NCI-H345 treated with DMSO at 0.1 percent for 48 hours (cell line): ENCODE results near the gene CDKN3.
"Not testable (repeated sequence)": the region's sequence is repeated elsewhere in the genome, so short reads cannot be mapped to it uniquely, and the experiment has no call there.

Experiments used
- DNase-seq: peaks from one replicate; lab custom pipeline; 2025; ENCODE audit not compliant: unreplicated experiment; lab: John Stamatoyannopoulos, UW

The CDKN3 gene

GRCh38 chr14:54369343-54369742 lies 27.5 kb upstream of the CDKN3 start:
- no peak for DNase-seq

DNA sequence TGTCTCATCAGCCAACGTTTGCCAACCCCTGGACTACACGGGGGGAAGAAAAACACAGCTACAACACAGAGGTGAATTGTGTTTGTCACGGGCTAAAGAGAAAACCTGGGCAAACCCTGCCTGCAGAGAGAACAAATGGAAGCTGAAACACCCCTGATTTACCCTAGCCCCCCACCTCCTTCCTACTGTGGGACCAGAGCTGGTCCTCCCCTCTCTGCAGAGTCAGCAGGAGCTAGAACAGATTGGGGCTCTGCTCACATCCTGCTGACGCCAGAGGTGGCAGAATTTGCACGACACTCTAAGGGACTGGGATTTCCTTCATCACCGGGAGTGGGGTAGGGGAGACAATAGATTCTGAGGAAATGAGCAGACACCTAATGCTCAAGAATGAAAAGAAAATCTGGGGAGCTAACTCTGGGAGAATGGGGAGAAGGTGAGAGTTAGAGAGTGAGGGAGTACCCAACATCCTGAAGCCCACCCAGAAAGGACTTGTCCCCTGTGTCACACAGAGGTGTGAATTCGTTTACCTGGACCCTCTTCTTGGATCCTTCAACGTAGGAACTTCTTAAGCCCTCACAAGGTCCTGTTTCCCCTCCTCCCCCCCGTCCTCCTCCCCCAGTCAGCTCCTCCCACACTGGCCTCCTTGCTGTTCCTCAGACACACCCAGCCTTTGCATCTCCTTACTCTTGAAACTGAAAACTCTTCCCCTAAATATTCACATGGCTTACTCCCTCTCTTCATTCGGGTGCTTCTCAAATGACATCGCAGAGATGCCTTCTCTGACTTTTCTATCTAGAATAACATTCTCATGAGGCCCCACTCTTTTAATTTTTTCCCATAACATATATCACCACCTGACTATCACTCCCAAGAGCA lies 26.2 kb upstream of the CDKN3 start:
- no peak for DNase-seq

GRCh38 chr14:54374117-54374884 lies 22.5 kb upstream of the CDKN3 start:
- DNase-seq, result no peak

- DNase-seq, result no peak
Observed at GRCh38 chr14:54377501-54377900, 19.3 kb upstream of the CDKN3 start.

GRCh38 chr14:54378893-54379292 lies 17.9 kb upstream of the CDKN3 start:
- DNase-seq, result not testable (repeated sequence)

- DNase-seq, result not testable (repeated sequence)
Observed at GRCh38 chr14:54380558-54380957, 16.2 kb upstream of the CDKN3 start.

GRCh38 chr14:54381821-54382220 lies 15.0 kb upstream of the CDKN3 start:
- no peak for DNase-seq

DNA sequence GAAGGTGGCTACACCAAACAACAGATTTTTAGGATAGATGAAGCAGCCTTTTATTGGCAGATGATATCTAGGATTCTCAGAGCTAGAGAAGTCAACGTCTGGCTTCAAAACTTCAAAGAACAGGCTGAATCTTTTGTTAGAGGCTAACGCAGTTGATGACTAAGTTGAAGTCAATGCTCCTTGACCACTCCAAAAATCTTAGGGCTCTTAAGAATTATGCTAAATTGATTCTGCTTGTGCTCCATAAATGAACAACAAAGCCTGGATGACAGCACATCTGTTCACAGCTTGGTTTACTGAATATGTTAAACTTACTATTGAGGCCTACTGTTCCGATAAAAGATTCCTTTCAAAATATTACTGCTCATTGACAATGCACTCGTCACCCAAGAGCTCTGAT lies 13.0 kb upstream of the CDKN3 start:
- no peak for DNase-seq

GRCh38 chr14:54385556-54385955 lies 11.3 kb upstream of the CDKN3 start:
- DNase-seq, result no peak

DNA sequence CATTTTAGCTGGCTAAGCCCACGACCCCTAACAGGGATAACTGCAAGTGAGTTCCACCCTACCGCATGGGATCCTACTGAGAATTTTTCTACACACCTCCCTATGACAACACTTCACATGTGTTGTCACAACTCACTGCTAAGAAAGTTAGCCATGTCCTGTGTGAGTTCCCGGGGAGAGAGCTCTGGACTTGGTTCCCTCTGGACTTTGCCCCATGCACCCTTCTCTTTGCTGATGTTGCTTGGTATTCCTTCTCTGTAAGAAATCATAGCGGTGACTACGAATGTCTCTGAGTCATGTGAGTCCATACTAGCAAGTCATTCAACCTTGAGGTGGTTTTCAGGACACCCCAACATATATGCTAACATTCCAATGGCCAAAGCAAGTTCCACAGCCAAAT lies 9.5 kb upstream of the CDKN3 start:
- DNase-seq, result no peak

DNA sequence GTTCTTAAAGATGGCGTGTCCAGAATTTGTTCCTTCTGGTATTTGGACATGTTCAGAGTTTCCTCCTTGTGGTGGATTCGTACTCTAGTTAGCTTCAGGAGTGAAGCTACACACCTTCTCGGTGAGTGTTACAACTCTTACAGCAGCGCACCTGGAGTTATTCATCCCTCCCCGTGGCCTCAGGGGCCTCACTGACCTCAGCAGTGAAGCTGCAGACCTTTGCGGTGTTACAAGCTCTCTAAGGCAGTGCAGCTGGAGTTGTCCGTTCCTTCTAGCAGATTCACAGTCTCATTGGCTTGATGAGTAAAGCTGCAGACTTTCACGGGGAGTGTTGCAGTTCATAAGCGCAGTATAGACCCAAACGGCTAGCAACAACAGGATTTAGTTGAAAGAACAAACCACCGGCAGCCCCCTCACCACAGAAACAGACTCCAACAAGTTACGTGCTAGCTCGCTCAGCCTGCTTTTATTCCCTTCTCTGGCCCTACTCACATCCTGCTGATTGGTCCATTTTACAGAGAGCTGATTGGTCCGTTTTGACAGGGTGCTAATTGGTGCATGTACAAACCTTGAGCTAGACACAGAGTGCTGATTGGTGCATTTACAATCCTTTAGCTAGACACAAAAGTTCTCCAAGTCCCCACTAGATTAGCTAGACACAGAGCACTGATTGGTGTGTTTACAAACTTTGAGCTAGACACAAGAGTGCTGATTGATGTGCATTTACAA lies 4.5 kb upstream of the CDKN3 start:
- DNase-seq, result no peak

- DNase-seq, result not testable (repeated sequence)
Observed at GRCh38 chr14:54392986-54393884, 3.6 kb upstream of the CDKN3 start.

DNA sequence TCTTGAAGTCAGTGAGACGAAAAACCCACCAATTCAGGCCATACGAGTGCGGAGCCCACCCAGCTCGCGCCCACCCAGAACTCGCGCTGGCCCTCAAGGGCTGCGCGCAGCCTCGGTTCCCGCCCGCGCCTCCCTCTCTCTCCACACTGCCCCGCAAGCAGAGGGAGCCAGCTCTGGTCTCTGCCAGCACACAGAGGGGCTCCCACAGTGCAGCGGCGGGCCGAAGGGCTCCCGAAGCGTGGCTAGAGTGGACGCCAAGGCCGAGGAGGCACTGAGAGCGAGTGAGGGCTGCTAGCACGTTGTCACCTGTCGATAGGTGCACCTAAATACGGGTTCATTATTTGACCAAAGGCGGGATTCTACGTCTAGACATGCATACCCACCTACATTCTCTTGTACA lies 2.2 kb upstream of the CDKN3 start:
- DNase-seq, result no peak

- no peak for DNase-seq
Observed at GRCh38 chr14:54395284-54395683, 1.5 kb upstream of the CDKN3 start.

DNA sequence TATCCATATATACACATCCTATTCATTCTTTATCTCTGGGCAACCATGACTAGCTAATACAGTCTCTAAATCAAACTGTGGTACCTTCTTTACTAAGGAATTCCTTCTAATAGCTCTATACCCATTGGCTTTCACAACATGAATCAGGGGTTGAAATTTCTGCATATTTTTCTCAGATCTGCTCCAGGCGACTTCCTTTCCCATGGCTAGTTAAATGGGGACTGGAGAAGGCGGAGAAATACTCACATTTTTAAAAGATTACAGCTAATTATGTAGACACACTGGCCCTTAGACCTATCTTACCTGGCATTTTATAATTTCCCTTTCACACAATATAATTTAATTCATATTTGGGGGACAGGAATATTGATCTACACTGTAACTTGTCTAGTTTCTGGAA lies 1.1 kb upstream of the CDKN3 start:
- DNase-seq, result no peak

DNA sequence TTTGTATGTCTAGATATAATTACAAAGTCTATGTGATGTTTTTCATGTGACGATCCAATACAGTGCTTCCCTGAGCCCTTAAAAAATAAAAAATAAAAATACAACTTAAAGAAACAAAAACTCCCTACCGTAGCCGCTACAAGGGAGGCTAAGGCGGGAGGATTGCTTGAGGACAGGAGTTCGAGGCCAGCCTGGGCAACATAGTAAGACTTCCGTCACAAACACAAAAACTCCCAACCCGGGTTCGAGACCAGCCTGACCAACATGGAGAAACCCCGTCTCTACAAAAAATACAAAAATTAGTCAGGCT lies 669 bp upstream of the CDKN3 start:
- no peak for DNase-seq

DNA sequence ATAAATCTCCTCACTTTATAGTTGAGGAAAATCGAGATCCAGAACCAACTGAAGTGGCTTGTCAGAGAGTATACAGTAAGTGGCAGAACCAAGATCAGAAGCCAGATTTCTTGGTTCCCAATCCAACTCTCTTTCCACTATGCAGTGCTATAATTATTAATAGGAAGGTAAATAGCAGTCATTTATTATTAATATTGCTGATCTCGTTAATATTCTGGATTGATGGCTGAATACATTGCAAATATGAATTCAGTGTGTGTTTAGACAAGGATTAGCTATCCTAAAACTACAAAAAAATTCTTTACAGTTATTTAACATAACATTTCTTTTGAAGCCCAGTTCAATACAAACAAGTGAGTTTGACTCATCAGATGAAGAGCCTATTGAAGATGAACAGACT lies 2.8 kb downstream of the CDKN3 start:
- DNase-seq, result no peak

DNA sequence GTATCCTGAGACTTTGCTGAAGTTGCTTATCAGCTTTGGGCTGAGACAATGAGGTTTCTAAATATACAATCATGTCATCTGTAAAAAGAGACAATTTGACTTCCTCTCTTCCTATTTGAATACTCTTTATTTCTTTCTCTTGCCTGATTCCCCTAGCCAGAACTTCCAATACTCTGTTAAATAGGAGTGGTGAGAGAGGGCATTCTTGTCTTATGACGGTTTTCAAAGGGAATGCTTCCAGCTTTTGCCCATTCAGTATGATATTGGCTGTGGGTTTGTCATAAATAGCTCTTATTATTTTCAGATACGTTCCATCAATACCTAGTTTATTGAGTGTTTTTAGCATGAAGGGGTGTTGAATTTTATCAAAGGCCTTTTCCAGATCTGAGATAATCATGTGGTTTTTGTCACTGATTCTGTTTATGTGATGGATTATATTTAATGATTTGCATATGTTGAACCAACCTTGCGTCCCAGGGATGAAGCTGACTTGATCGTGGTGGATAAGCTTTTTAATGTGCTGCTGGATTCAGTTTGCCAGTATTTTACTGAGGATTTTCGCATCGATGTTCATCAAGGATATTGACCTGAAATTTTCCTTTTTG lies 6.7 kb downstream of the CDKN3 start:
- not testable (repeated sequence) for DNase-seq

DNA sequence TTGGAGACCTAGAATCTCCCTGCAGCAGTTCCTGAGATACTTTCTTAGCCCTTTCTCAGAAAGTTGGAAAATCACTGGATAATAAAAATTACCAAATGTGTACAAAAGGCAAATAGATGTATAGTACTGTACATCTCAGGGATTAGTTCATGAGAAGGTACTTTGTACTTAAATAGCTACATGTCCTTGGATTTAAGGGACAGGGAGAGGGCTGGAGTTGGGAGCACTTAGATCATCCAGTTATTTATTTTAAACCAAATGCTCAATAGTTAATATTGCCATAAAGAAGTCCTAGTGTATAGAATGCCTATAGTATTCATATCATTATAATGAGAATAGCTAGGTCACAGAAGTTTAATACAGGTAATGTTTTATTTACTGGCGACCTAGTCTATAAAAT lies 13.4 kb downstream of the CDKN3 start:
- no peak for DNase-seq

DNA sequence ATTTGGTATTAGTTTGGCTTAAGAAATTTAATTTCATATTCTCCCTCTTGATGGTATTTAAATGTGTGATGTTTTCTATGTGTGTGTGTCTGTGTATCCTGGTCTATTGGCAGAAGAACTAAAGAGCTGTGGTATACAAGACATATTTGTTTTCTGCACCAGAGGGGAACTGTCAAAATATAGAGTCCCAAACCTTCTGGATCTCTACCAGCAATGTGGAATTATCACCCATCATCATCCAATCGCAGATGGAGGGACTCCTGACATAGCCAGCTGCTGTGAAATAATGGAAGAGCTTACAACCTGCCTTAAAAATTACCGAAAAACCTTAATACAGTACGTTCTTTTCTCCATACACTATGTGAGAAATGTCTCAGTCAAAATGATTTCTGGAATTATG lies 14.6 kb downstream of the CDKN3 start:
- no peak for DNase-seq
